Measurements from ENCODE around the gene PP2D1.

- TF ChIP-seq HBP1 (CRISPR knock-in tag; IDR thresholded peaks at IDR 0.05) = no peak
- TF ChIP-seq MAX (CRISPR knock-in tag; IDR thresholded peaks at IDR 0.05) = no peak
- no peak for TF ChIP-seq GABPB1 (CRISPR knock-in tag; IDR thresholded peaks at IDR 0.05)
- no peak for TF ChIP-seq YBX1 (IDR thresholded peaks at IDR 0.05)
- no peak for TF ChIP-seq SP1 (CRISPR knock-in tag; IDR thresholded peaks at IDR 0.05)
- no peak for TF ChIP-seq RCOR1 (IDR thresholded peaks at IDR 0.05; ENCODE audit: borderline replicate concordance in 1 of 2, low read depth in 2 of 2, low read length in 2 of 2)
Measured at GRCh38 chr3:20054549-20054987, 42.5 kb upstream of the PP2D1 start.

Measured in K562 (cell line).